Liver (tissue), 3 donors: ENCODE measurements around the gene PITHD1.

ENCODE experiments used
- CTCF ChIP-seq: fragments of 150-350 bp; IDR thresholded peaks from 2 replicates; pipeline ENCODE4 v1.5.1; 2017; ENCODE audit warnings: improper control_type of control experiment, low read depth, low read length; ENCODE audit not compliant: missing input control
- FOXA2 ChIP-seq: IDR thresholded peaks from 2 replicates; pipeline ENCODE4 v1.6.1; 2016; ENCODE audit warnings: antibody characterized with exemption
- HNF4A ChIP-seq, 2 donors: conservative IDR thresholded peaks; 2 replicates each; pipeline ENCODE4 v1.6.1; 2016; ENCODE audit warnings: antibody characterized with exemption in 2 of 2, mild to moderate bottlenecking in 2 of 2
- HNF4G ChIP-seq: IDR thresholded peaks from 2 replicates; pipeline ENCODE4 v1.6.1; 2016; ENCODE audit warnings: antibody characterized with exemption
- RXRA ChIP-seq, 2 donors: IDR thresholded peaks; 2 replicates each; pipeline ENCODE4 v1.6.1; 2017 to 2018; ENCODE audit warnings: antibody characterized with exemption in 2 of 2, mild to moderate bottlenecking in 1 of 2
- SP1 ChIP-seq: IDR thresholded peaks from 2 replicates; pipeline ENCODE4 v1.6.1; 2018; ENCODE audit warnings: antibody characterized with exemption, mild to moderate bottlenecking
- TAF1 ChIP-seq: conservative IDR thresholded peaks from 2 replicates; pipeline ENCODE4 v1.6.1; 2016; ENCODE audit warnings: antibody characterized with exemption, mild to moderate bottlenecking
- YY1 ChIP-seq: IDR thresholded peaks from 2 replicates; pipeline ENCODE4 v1.6.1; 2016; ENCODE audit warnings: antibody characterized with exemption, mild to moderate bottlenecking
- TF ChIP-seq, protein P1 (sequence below): IDR thresholded peaks from 2 replicates; pipeline ENCODE4 v1.6.1; 2016; ENCODE audit warnings: antibody characterized with exemption
- donor health status: healthy.
- donor health status: healthy.

DNA sequence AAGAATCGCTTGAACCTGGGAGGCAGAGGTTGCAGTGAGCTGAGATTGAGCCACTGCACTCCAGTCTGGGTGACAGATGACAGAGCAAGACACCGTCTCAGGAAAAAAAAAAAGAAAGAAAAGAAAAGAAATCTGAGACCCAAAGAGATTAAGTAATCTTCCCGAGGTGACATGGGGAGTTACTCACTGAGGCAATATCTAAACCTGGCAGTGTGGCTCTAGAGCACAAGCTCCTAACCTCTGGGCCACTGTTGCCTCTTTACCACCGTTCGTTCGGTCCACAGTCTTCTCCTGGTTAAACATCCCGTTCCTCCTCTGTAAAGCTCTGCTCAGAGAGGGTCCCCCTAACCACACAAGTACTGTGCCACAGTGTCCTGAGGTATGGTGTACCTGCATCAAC lies 45.5 kb downstream of the PITHD1 start:
- TF ChIP-seq CTCF (no peak), YY1 (no peak), TAF1 (no peak), SP1 (no peak), HNF4A (conservative IDR thresholded peaks at IDR 0.05) (no peak), RXRA (IDR thresholded peaks at IDR 0.05) (no peak), HNF4G (no peak), FOXA2 (no peak)
- TF ChIP-seq, protein P1, sequence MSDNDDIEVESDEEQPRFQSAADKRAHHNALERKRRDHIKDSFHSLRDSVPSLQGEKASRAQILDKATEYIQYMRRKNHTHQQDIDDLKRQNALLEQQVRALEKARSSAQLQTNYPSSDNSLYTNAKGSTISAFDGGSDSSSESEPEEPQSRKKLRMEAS, result no peak
